GM19043 (cell line): ENCODE measurements around the gene SSBP4.
"Not testable (repeated sequence)": the region's sequence is repeated elsewhere in the genome, so short reads cannot be mapped to it uniquely, and the experiment has no call there.

Source experiments
- ATAC-seq: cut with Tn5 transposase; IDR thresholded peaks from one replicate; pipeline ENCODE4 v1.9.1; 2021; ENCODE audit warnings: low read depth; ENCODE audit not compliant: unreplicated experiment

Gene SSBP4

GRCh38 chr19:18392926-18393325 is 26.3 kb upstream of the SSBP4 start:
- no peak for ATAC-seq

DNA sequence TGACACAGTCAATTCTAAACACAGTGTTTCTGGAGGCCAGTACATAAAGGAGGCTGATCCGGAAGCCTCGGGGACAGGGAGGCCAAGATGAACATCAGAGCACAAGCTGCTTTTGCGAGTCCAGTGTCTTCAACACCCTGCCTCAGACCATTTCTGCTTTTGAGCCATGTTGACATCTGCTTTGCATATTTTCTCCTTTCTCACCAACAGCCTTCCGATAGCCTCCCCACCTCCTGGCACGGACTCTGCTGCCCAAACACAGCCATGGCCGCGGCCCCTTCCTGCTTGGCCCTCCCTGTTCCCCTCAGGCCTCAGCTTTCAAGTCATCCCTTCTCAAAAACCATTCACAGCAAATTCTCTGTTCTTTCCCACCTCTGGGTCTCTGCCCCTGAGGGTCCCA is 25.4 kb upstream of the SSBP4 start:
- ATAC-seq: no peak

DNA sequence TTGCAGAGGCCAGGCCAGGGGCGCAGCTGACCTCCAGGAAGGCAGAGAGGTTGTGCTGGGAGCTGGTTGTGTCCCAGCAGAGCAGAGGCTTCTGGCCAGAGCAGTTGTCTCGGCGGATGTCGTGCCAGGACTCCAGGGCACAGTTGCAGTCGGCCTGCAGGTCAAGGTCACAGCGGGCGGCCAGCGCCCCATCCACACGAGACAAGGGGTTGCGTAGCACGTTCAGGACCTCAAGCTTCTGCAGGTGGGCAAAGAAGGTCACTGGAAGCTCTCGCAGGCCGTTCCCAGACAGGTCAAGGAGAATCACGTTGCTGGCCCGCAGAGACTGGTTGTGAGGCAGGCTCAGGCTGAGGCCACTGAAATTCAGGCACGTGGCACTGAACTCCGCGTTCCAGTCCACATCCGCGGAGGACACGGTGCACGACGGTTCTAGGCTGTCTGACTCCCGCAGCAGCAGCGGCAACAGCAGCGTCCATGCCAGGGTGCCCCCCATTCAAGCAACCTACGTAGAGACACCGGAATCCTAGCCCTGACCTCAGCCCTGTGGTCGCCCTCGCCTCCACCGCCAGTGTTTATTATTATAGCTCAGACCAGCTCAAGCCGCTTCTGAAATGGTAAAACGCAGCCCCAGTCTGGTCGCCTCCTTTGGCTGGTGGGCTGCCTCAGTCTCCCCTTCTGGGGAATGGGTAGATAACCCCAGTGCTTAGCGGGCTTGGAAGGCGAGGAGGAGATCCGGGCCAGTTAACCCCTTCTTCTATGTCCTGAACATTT is 22.5 kb upstream of the SSBP4 start:
- no peak for ATAC-seq

DNA sequence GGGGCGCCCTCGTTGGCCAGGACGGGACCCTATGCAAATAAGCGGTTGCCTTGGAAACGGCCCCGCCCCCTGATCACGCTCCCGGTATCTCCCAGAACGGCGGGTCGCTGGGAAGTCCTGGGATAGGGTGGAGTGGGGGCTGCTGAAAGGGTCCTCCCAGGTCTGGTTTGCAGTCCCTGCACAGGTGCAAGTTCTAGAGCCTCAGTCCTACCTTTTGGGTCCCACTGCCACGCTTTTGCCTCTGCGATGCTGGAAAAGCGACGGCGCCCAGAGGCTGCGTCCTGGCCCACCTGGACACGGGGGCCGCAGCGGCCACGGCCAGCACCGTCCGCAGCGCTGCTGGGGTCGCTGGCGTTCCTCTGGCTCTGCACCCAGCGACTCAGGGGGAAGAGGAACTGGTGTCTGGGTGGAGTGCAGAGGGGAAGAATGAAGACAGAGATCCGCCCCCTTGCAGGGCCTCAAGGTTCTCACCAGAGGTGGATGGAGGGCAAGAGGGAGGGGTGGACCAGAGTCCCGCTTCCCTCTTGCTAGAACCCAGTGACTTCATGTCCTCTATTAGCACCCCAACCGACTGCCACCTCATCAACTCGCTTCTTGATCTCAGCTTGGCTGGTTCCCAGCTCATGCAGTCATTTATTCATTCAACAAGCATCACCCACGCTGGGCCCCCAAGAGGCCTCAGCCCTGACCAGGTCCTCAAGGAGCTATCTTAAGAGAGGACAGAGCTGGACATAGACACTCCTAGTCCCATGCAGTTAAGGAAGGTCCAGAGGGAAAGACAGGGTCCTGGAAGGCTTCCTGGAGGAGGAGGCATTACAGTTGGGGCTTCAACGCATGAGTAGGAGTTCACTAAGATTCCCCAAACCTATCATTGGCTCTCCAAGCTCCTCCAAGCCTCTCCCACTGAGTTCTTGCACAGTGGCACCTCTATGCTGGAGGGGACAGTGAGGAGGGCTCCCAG is 21.7 kb upstream of the SSBP4 start, which contains the start of gene LRRC25:
LRRC25 (minus strand) TSS at position 381 of the 961 bp plus-strand sequence. CDS start 659 bp downstream, outside the sequence.
- ATAC-seq: no peak

DNA sequence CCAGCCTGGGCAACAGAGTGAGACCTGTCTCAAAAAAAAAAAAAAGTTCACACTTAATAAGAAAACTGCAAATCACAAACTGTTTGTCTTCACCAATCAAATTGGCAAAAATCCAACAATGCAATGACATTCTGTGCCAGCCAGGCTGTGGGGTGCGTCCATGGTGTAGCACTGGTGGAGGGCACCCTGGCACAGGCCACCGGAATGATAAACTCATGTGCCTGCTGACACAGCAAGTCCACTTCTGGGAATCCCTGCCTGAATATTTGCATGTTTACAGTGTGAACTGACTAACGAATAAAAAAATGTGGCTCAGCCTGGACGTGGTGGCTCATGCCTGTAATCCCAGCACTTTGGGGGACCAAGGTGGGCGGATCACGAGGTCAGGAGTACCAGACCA is 20.2 kb upstream of the SSBP4 start:
- no peak for ATAC-seq

- ATAC-seq: no peak
Measured at GRCh38 chr19:18401580-18402112, 17.6 kb upstream of the SSBP4 start.

- not testable (repeated sequence) for ATAC-seq
Measured at GRCh38 chr19:18402455-18403248, 16.5 kb upstream of the SSBP4 start.

DNA sequence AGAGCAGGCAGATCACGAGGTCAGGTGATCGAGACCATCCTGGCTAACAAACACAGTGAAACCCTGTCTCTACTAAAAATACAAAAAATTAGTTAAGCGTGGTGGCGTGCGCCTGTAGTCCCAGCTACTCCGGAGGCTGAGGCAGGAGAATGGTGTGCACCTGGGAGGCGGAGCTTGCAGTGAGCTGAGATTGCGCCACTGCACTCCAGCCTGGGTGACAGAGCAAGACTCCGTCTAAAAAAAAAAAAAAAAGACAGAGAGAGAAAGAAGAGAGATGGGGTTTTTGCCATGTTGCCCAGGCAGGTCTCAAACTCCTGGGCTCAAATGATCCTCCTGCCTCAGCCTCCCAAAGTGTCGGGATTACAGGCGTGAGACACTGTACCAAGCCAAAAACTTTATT is 13.4 kb upstream of the SSBP4 start:
- not testable (repeated sequence) for ATAC-seq

DNA sequence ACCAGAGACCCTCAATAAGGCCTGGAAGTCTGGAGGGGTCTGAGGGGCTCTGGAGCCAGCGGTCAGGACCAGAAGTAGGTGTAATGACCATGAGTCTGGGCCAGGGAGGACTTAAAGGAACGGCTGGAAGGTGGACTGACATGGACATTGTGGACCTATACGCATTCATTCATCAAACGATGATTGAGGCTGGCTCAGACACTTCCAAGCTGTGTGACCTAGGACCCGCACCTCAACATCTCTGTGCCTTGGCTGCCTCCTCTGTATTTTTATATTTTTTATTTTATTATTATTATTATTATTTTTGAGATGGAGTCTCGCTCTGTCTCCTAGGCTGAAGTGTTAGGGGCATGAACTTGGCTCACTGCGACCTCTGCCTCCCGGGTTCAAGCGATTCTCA is 12.4 kb upstream of the SSBP4 start:
- no peak for ATAC-seq

DNA sequence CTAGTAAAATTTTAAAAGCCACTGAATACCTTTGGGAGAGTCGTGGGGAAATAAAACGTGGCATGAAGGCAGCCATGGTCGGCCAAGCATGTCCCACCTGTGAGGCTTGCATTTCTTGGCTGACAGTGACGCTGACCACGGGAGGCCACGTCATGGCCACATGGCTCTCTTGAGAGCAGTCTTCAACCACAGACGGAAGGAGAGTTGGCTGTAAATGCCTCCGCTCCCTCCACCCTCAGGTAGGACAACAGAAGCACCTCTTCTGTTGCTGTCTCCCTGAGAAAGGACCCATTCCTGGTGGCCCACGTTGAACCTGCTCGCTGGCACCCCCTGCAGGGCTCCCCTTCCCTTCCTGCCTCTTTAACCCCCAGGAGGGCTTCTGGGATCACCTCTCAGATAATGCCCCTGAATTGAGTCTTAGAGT is 11.1 kb upstream of the SSBP4 start:
- ATAC-seq: peak; percentile 57

DNA sequence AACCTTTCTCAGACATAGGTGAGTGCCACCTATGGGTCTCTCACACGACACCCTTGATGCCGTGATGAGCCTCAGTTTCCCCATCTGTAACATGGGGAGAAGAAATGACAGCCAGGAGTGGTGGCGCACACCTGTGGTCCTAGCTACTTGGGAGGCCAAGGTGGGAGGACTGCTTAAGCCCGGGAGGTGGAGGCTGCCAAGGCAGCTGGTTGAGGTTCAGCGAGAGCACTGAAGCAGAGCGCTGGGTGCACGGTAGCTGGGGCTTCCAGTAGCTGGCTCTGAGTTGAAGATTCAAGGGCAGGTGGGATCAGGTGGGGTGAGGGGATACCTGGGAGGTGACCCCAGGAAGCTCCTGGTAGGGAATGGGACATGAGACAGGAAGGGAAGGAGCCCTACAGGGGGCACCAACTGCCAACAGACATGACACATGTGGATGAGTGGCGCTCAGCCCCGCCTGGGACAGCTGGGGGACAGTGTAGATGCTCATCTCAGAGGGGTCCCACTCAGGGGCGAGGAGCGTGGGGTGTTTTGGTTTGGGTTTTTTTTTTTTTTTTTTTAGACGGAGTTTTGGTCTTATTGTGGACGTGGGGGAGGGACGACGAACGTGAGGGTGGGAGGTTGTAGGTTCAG is 6.5 kb upstream of the SSBP4 start:
- ATAC-seq: no peak

DNA sequence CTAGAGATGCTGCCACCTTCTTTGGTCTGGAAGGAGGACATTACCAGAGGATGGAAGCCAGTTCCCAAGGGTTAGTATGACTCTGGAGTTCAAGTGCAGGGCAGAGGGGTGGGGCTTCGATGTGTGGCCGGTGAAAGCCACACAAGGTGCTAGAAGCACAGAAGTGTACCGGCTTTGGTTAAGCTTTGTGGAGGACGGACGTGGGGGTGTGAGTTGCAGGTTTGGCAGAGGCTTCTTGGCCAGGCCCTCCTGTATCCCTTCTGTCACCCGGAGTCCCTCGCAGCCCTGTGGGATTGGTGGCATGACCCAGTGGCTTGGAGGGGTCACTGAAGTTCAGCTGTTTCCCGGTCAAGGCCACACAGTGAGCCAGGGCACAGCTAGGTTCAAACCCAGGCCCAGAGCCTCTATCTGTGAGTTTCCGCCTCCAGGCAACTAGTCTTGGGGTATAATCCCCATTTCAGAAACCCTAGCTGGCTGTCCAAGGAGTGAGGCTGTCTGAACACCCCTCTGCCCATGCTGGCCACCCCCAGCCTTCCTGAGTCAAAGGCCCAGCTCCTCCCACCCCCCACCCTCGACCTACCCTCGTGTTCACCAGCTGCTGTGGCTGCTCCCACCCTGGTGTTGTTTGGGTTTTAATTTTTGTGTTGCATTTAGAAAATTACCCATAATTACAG is 4.6 kb upstream of the SSBP4 start:
- ATAC-seq: no peak

GRCh38 chr19:18415178-18415867 is 3.9 kb upstream of the SSBP4 start:
- no peak for ATAC-seq

- ATAC-seq: no peak
Measured at GRCh38 chr19:18416778-18417249, 2.4 kb upstream of the SSBP4 start.

GRCh38 chr19:18417250-18418028 is 1.8 kb upstream of the SSBP4 start:
- no peak for ATAC-seq

DNA sequence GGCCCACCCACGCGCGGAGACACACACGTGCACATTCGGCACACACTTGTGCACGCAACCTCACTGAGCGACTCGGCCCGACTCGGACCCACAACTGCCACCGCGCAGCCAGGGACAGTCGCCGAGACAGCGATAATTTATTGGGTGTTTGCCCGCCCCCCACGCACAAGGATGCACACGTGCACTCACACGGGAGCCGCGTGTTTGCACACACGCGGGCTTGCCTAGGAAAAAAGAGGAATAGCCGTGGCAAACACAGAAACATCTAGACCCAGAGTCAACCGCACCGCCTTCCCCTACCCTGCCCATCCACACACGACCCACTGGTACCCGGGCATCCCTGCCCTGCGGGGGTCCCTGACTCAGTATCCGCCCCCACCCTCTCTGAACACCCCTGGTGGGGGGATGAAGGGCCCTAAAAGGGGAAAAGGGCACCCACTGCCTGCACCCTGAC is 1.1 kb upstream of the SSBP4 start:
- no peak for ATAC-seq

- no peak for ATAC-seq
Measured at GRCh38 chr19:18418483-18419194, 559 bp upstream of the SSBP4 start.
